IMR-90 (cell line): ENCODE measurements around the gene CDH23. TPM values are rescaled to one million over a fixed set of nuclear protein-coding genes. Genes with fewer than 3 reads are reported as not detected.

Experiments
- ATAC-seq: fragments of 200-7000 bp; cut with Tn5 transposase; 2 replicates; pipeline ENCODE4 v1.9.1; 2020; ENCODE audit warnings: low read depth, mild to moderate bottlenecking, moderate library complexity
- BruUV-seq: library from RNA; stranded (reverse); fragments of 400-500 nt; replicated peaks from 2 replicates; lab custom pipeline; 2021; lab: Mats Ljungman, UMichigan
- CTCF ChIA-PET: fragments of 300-600 bp; formaldehyde crosslinking; extraction: SDS; loops from one replicate; lab custom pipeline; 2021; ENCODE audit warnings: antibody characterized with exemption; lab: Yijun Ruan, JAX
- POLR2A ChIA-PET: fragments of 300-600 bp; sonication (Branson Sonifier 250); formaldehyde crosslinking; loops from one replicate; lab custom pipeline; 2022; ENCODE audit warnings: antibody characterized with exemption; ENCODE audit not compliant: unreplicated experiment; lab: Charles Lee
- DNase-seq: peaks from one replicate; pipeline ENCODE4 v3.0.0; 2013
- H2AFZ ChIP-seq: replicated peaks from 2 replicates; pipeline ENCODE3; 2013; ENCODE audit warnings: low read length, mild to moderate bottlenecking; ENCODE audit not compliant: poor library complexity
- H2AK5ac ChIP-seq: 2 replicates; pipeline ENCODE4 v1.6.1; 2013; ENCODE audit warnings: low read depth, low read length, inconsistent platforms
- H2AK9ac ChIP-seq: replicated peaks from 2 replicates; pipeline ENCODE3; 2013; ENCODE audit warnings: mild to moderate bottlenecking, low read depth, low read length, moderate library complexity; ENCODE audit not compliant: poor library complexity
- H2BK120ac ChIP-seq: 2 replicates; pipeline ENCODE4 v1.6.1; 2013; ENCODE audit warnings: low read depth, low read length, inconsistent platforms
- H2BK15ac ChIP-seq: 3 replicates; pipeline ENCODE4 v1.6.1; 2013; ENCODE audit warnings: low read depth, low read length, inconsistent platforms
- H2BK20ac ChIP-seq: 2 replicates; pipeline ENCODE4 v1.6.1; 2013; ENCODE audit warnings: low read depth, mild to moderate bottlenecking, inconsistent platforms, low read length, moderate library complexity
- H2BK5ac ChIP-seq: 2 replicates; pipeline ENCODE4 v1.6.1; 2013; ENCODE audit warnings: mild to moderate bottlenecking, low read depth, low read length, inconsistent platforms; ENCODE audit not compliant: poor library complexity, severe bottlenecking
- H3K14ac ChIP-seq: replicated peaks from 2 replicates; pipeline ENCODE4 v1.6.1; 2013; ENCODE audit warnings: low read depth, low read length, inconsistent platforms
- H3K18ac ChIP-seq: 2 replicates; pipeline ENCODE4 v1.6.1; 2013; ENCODE audit warnings: low read depth, low read length, control low read depth
- H3K23ac ChIP-seq: 2 replicates; pipeline ENCODE4 v1.6.1; 2013; ENCODE audit warnings: low read depth, low read length, inconsistent platforms
- H3K27ac ChIP-seq: 2 replicates; pipeline ENCODE4 v1.5.1; 2013; ENCODE audit warnings: mild to moderate bottlenecking, control low read depth, low read length; ENCODE audit not compliant: insufficient read depth
- H3K27me3 ChIP-seq: 2 replicates; pipeline ENCODE4 v1.6.1; 2013; ENCODE audit warnings: low read length; ENCODE audit not compliant: control insufficient read depth, insufficient read depth
- H3K36me3 ChIP-seq: 2 replicates; pipeline ENCODE4 v1.6.1; 2013; ENCODE audit warnings: low read length, mixed read lengths; ENCODE audit not compliant: control insufficient read depth, insufficient read depth
- H3K4ac ChIP-seq: 2 replicates; pipeline ENCODE4 v1.6.1; 2013; ENCODE audit warnings: low read depth, low read length, inconsistent platforms
- H3K4me1 ChIP-seq: 2 replicates; pipeline ENCODE4 v1.6.1; 2013; ENCODE audit warnings: low read length, mixed read lengths; ENCODE audit not compliant: control insufficient read depth, insufficient read depth
- H3K4me2 ChIP-seq: 2 replicates; pipeline ENCODE4 v1.6.1; 2013; ENCODE audit warnings: low read depth, mild to moderate bottlenecking, control low read depth, low read length, moderate library complexity
- H3K4me3 ChIP-seq: 2 replicates; pipeline ENCODE4 v1.5.1; 2013; ENCODE audit warnings: low read depth, mild to moderate bottlenecking, control low read depth, low read length, moderate library complexity; ENCODE audit not compliant: insufficient read depth
- H3K56ac ChIP-seq: 2 replicates; pipeline ENCODE4 v1.6.1; 2013; ENCODE audit warnings: low read length, inconsistent platforms; ENCODE audit not compliant: insufficient read depth; ENCODE audit errors: extremely low read depth
- H3K79me1 ChIP-seq, 2 experiments: 2 replicates each; pipeline ENCODE4 v1.6.1; 2013; ENCODE audit warnings: low read length in 2 of 2, inconsistent platforms in 1 of 2, low read depth in 1 of 2
- H3K9ac ChIP-seq: 2 replicates; pipeline ENCODE4 v1.6.1; 2013; ENCODE audit warnings: low read depth, low read length, control low read depth
- H3K9me1 ChIP-seq: 2 replicates; pipeline ENCODE4 v1.6.1; 2013; ENCODE audit warnings: low read length, inconsistent platforms; ENCODE audit not compliant: insufficient read depth
- H3K9me3 ChIP-seq: 2 replicates; pipeline ENCODE4 v1.6.1; 2013; ENCODE audit warnings: low read length; ENCODE audit not compliant: control insufficient read depth, insufficient read depth
- H4K20me1 ChIP-seq: 2 replicates; pipeline ENCODE4 v1.6.1; 2013; ENCODE audit warnings: low read length, inconsistent platforms; ENCODE audit not compliant: insufficient read depth
- H4K5ac ChIP-seq: 2 replicates; pipeline ENCODE4 v1.6.1; 2013; ENCODE audit warnings: mild to moderate bottlenecking, low read depth, low read length, control low read depth
- H4K8ac ChIP-seq, 2 experiments: 2 replicates each; pipeline ENCODE4 v1.6.1; 2013; ENCODE audit warnings: low read depth in 2 of 2, low read length in 2 of 2, control low read depth in 1 of 2, inconsistent platforms in 1 of 2
- H4K91ac ChIP-seq: 2 replicates; pipeline ENCODE4 v1.6.1; 2013; ENCODE audit warnings: low read depth, low read length, inconsistent platforms; ENCODE audit not compliant: insufficient read depth
- CEBPB ChIP-seq: IDR thresholded peaks from 2 replicates; pipeline ENCODE4 v1.6.1; 2012; ENCODE audit warnings: low read depth, low read length, improper control_type of control experiment
- FOS ChIP-seq: fragments of 150-350 bp; IDR thresholded peaks from 2 replicates; pipeline ENCODE4 v1.6.1; 2016; ENCODE audit warnings: low read depth, low read length
- MAFK ChIP-seq: IDR thresholded peaks from 2 replicates; pipeline ENCODE4 v1.6.1; 2012; ENCODE audit warnings: low read depth, low read length, improper control_type of control experiment
- MXI1 ChIP-seq: IDR thresholded peaks from 2 replicates; pipeline ENCODE4 v1.6.1; 2012; ENCODE audit warnings: low read depth, mild to moderate bottlenecking, low read length, moderate library complexity, borderline replicate concordance
- RCOR1 ChIP-seq: IDR thresholded peaks from 2 replicates; pipeline ENCODE4 v1.6.1; 2012; ENCODE audit warnings: mild to moderate bottlenecking, low read length, improper control_type of control experiment; ENCODE audit not compliant: insufficient replicate concordance
- WGBS, 2 experiments: methylation state at CpG; one replicate each; pipeline versions ENCODE4 v1.1.5 to v1.1.7; 2013; ENCODE audit warnings: missing lambda C conversion rate in 2 of 2; ENCODE audit not compliant: insufficient read length in 1 of 2; ENCODE audit errors: extremely low coverage in 2 of 2; 5-methylcytosine and 5-hydroxymethylcytosine counted together
- dilution Hi-C: fragments of 300-500 bp; cut with HindIII; formaldehyde crosslinking; loops from one replicate; pipeline ENCODE4 v1.14.3; 2018; ENCODE audit warnings: low sequenced_read_pairs; ENCODE audit not compliant: unreplicated experiment
- in situ Hi-C: fragments of 300-500 bp; cut with MboI; formaldehyde crosslinking; loops from 3 replicates; pipeline ENCODE4 v1.14.3; 2019; ENCODE audit warnings: low sequenced_read_pairs, inconsistent platforms, mixed read lengths
- intact Hi-C: fragments of 100-400 bp; cut with micrococcal nuclease; formaldehyde crosslinking; loops from 2 replicates; pipeline ENCODE4 v1.10.0; 2022
- polyA plus RNA-seq, 3 experiments: library from polyadenylated mRNA; depleted of rRNA; stranded (reverse); fragments of >200 nt; gene quantifications; 2 replicates each; pipeline ENCODE4 v1.2.3, GENCODE V29; 2012; ENCODE audit warnings: low replicate concordance in 1 of 3
- total RNA-seq: library from RNA; depleted of rRNA; stranded (reverse); fragments of >200 nt; gene quantifications from 2 replicates; pipeline ENCODE4 v1.2.3, GENCODE V29; 2012

Gene CDH23
- total and polyA plus RNA-seq, 2 of the 4 experiments (the other 2 are of a cell fraction) = under 0.01 to 0.03 TPM

GRCh38 chr10:71434760-71435394, 38.2 kb downstream of the CDH23 start:
- dilution Hi-C loops (no loop called here), intact Hi-C loops (no loop called here), in situ Hi-C loops (no loop called here)
- BruUV-seq = no TSS peak
- H4K8ac ChIP-seq = no peak overlapping the region
- no peak overlapping the region for H3K56ac ChIP-seq
- no peak overlapping the region for H2BK5ac ChIP-seq
- H4K5ac ChIP-seq = no peak overlapping the region
- H2BK120ac ChIP-seq = no peak overlapping the region
- no peak overlapping the region for H3K4me2 ChIP-seq
- ATAC-seq (no peak), DNase-seq (no peak)
- H3K4me3 ChIP-seq = no peak overlapping the region
- no peaks in the 10 kb centered on the region for H3K4me1 ChIP-seq
- no peaks in the 10 kb centered on the region for H3K9me1 ChIP-seq
- no peak overlapping the region for H3K27ac ChIP-seq
- H3K18ac ChIP-seq = no peak overlapping the region
- no peak overlapping the region for H2AFZ ChIP-seq
- no peak overlapping the region for H3K4ac ChIP-seq
- H4K91ac ChIP-seq = no peak overlapping the region
- H3K9ac ChIP-seq = no peak overlapping the region
- TF ChIP-seq FOS (no peak), RCOR1 (no peak), MAFK (no peak), MXI1 (no peak), CEBPB (no peak)
- H3K23ac ChIP-seq = no peak overlapping the region
- no peaks in the 10 kb centered on the region for H3K79me1 ChIP-seq
- no peak overlapping the region for H2AK9ac ChIP-seq
- no peaks in the 10 kb centered on the region for H4K20me1 ChIP-seq
- H2AK5ac ChIP-seq = no peak overlapping the region
- ChIA-PET POLR2A (no interaction called here), CTCF (no interaction called here)
- H2BK15ac ChIP-seq = no peak overlapping the region
- no CpG with 5 or more reads among the region's 4 CpGs for WGBS, 2 experiments
- H3K9me3 ChIP-seq = no peaks in the 10 kb centered on the region
- H2BK20ac ChIP-seq = no peak overlapping the region
- no peak overlapping the region for H3K14ac ChIP-seq
- H3K36me3 ChIP-seq = no peaks in the 10 kb centered on the region
- peaks cover 47% of the 10 kb centered on the region; the same call in 1 of the 2 replicates for H3K27me3 ChIP-seq
